Gastrocnemius medialis (tissue), 4 donors: ENCODE results near the gene M6PR.

Source experiments
- CTCF ChIP-seq, 5 experiments: fragments of 450-650 bp in 3 of 5; fragments of 200-600 bp in 2 of 5; sonication (generic) in 2 of 5; IDR thresholded peaks in 4 of 5; conservative IDR thresholded peaks in 1 of 5; 1 replicate in 4 of 5; 2 replicates in 1 of 5; pipeline ENCODE4 v1.5.1; 2016 to 2019; ENCODE audit warnings: antibody characterized with exemption in 5 of 5, mild to moderate bottlenecking in 3 of 5, moderate library complexity in 3 of 5
- POLR2A ChIP-seq, 2 donors: fragments of 450-650 bp; IDR thresholded peaks; one replicate each; pipeline ENCODE4 v1.6.1; 2017; ENCODE audit warnings: antibody characterized with exemption in 2 of 2, mild to moderate bottlenecking in 2 of 2, moderate library complexity in 2 of 2

- no peak for TF ChIP-seq POLR2A (IDR thresholded peaks at IDR 0.05)
- TF ChIP-seq CTCF (IDR thresholded peaks at IDR 0.05 in 4 of 5, conservative IDR thresholded peaks at IDR 0.05 in 1 of 5) = no peak
Measured at GRCh38 chr12:8957561-8957960, 8.1 kb upstream of the M6PR start.
